Stimulated activated CD8-positive, alpha-beta memory T cell treated with anti-CD3 and anti-CD28 coated beads, Interleukin-12 subunit alpha, Interleukin-12 subunit beta, amount 100 ng/mL, for 24 hours (primary cell): ENCODE measurements around the gene EIF5B.

Experiments used
- DNase-seq: peaks from one replicate; pipeline ENCODE4 v3.0.0-alpha.2; 2020; ENCODE audit errors: extremely low read depth

EIF5B gene

DNA sequence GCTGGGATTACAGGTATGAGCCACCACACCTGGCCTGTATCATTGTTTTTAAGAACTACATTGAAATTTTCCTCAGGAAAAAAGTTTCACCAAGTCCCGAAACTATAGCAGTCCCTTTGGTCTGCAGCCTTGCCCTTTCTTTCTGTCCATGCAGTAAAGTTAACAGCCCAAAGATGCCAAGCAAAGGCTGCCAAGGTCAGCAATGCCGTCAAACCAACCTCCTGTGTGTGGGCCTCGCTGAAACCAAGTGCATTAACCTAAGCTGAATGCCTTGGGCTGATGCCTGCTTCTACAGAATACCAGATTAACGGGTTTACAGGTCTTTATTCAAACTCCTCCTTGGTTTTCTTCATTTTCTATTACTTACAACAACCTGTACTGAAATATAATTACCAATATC lies 73.1 kb downstream of the EIF5B start:
- no peak for DNase-seq

DNA sequence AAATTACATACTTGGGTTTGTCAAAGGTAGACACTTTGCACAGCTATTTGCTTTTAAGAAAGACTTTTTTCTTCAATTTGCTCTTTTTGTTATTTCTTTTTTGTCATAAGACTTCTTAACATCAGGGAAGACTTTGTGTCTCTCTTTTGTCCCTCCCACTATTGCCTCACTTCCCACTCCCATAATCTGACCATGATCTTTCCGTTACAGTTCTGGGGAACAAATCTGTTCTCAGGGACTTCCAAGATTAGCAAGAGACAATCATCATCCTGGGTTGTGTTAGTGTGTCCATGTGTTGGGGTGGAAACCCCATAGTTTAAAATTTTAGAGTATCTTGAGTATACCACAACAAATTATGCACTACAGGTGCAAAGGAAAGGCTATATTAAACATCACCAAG lies 77.4 kb downstream of the EIF5B start:
- DNase-seq, result no peak

DNA sequence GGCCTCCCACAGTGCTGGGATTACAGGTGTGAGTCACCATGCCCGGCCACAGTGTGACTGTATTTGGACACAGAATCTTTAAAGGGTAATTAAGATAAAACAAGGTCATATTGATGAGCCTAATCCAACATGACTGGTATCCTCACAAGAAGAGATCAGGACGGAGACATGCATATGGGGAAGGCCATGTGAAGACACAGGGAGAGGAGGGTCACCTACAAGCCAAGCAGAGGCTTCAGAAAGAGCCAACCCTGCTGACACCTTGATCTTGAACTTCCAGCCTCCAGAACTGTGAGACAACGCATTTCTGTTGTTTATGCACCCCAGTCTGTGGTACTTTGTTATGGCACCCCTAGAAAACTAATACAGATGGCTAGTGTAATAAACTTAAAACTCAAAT lies 80.2 kb downstream of the EIF5B start:
- DNase-seq, result no peak

DNA sequence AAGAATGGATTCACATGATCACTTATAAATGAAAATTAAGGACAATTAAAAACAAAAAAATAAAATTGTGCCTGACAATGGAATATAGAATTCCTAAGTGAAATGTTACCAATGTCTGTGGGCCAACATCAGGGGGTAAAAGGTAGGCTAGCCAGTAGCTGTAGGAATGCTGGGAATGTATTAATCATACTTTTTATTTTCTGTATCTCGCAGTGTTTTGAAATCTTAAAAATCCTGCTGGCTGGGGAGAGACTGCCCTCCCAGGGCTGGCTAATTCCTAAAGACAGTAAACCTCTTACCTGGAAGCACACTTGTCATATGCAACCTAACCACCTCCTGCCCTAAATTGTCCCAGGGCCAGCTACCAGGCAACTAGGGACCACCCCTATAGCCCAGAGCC lies 82.8 kb downstream of the EIF5B start:
- no peak for DNase-seq

DNA sequence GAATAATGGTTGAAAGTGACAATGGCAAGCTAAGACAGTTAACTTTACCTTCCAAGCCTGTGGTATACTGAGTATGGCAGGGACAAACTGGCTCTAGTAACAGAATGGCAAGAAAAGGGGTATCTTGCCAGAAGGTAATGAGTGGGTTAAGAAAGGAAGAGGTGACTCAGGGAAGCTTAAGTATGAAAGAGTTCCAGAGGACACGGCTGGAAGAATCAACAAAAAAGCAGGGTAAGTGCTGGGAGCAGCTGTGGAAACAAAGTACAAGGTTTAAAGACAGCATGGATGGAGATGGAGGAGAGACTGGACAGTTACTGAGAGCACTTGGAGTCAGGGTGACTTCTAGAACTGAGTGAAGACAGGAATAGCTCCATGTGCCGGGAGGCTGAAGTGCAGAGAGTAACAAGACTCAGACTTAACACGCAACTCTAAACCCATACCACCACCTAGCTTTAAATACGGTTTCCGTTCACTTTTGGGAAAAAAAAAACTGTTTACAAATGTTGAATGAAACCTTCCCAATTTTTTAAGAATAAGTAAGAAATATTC lies 83.6 kb downstream of the EIF5B start:
- no peak for DNase-seq

DNA sequence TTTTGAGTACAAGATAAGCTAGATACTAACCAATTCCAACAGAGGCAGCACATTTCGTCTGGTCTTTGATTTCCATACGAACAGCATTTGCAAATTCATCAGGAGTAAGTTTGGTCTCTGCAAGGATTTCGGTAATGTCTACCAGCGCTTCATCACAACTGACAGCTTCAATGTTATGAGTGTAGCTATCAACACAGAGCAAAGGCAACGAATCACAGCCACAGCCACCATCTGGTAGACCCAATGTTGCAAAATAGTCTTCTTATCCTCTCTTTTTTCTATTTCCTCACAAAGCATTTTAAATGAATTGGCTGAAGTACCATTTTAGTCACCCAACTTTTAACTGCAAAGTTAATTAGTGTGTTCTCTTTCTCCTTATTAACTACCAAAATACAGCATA lies 84.3 kb downstream of the EIF5B start:
- DNase-seq, result no peak

DNA sequence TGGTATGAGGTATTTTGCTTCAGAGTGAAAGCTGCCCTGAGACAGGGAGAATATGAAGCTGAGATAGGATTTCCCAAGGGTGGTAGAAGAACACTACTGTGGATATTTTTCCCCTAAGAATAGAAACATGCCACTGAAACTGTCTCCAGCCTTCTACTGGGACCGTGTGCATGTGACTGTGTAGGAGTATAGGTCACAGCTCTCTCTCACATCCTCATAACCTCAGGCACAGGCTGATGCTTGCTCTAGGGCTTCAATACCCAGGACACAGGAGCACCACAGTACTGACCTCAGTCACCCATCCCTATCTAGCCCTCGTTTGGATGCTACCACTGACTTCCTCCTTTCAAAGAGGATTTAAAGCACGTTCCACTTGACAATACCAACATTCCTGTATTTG lies 85.4 kb downstream of the EIF5B start:
- DNase-seq, result no peak

DNA sequence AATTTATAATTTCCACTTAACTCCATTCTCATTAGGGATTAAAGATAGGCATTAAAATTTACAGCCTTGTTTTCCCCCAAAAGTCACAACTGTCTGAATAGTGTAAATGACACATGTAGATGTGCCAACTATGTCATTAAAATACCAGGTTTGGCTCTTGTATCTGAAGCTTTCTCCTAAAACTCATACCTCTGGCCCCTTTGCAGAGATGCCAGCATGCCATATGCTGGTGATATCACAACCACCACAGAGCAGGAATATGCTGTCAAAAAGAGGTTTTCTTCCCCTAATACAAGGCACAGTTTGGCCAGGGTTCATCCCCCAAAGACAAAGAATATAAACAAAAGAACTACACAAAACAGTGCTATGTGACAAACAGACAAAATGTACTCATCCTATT lies 87.2 kb downstream of the EIF5B start:
- DNase-seq, result no peak

DNA sequence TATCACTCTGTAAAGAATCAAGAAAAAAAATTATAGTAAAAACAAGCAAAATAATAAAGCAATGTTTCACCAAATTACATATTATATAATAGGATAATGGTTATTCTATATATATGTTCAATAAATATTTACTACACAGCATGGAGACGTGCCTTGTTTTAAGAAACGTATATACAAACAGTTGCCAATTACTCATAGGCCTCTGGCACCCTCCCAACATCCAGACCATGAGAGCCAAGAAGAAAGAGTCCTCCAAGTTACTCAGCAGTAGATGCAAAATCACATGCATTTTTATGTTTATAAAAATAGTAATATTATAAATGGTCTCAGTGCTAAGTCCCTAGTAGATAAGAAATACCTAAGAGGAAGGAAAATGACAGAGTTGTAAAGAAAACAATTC lies 87.8 kb downstream of the EIF5B start:
- no peak for DNase-seq

DNA sequence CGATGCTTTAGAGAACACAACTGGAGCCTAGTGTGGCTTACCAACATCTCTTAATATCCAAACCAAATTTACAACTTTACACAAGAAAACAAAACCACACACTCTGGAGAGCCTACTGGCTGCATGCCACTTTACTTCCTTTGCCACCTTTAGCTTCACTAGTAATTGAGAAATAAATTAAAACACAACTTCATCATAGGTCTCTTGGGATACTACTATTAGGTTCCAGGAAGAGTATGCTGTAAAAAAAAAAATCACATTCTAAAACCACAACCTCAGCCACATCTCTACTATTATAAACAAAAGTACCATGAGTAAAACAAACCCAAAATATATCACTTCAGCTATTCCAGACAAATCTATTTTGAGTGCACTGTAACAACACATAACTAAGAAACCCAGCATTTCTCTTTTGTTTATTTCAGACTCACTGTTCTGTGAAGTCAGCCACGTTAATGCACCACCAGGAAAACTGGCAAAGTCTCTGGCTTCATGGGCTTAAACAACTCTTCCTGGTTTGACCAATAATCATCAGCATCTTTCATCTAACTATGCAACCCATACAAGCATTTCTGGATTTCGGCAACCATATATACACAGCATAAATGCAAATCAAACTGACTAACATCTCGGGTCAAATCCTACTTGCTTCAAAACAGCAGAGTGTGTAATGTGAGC lies 93.6 kb downstream of the EIF5B start:
- DNase-seq, result no peak

DNA sequence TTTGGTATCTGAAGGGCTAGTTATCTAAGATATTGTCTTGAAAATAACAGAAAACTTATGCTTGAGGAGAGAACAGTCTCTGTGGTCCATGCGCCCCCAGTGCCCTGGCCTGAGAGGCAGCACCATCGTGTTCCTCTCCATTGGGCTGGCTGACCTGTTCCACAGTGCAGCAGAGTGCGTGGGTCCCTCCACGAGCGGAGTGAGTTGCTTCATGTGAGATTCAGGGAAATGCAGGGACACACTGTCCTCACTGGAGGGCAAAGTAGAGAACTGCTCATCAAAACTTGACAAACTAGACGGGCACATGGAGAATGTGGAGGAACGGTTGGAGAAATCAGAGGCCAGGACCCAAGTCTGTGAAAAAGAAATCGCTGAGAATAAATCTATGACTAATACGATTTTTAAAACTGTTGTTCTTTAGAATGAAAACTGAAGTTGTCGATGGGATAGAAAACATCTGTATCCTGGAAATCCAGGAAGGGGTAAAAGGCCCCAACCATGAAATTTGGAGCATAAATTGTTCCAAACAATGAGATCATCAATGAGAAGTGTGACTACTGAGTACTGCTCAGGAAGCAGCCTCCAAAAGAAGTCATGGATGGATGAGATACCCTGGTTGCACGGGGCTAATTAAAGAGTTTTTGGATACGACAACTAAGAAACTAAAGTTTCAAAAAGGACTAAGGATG lies 94.5 kb downstream of the EIF5B start:
- DNase-seq, result no peak

DNA sequence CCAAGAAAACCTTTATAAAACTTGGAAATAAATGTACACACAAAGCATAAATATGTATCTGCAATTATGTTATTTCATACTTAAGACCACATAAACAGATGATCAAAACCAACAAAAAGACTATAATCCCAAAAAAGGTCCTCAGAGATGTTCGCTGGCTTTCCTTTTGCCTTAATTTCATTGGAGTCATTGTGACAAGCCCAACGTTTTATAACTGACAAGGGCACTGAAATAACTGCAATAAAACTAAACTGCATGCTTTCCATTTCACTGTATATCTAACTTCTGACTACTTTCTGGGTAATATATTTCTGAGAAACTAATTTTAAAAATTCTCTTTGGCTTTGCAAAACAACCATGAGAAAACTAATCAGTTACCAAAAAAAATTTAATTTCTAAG lies 96.2 kb downstream of the EIF5B start:
- no peak for DNase-seq

DNA sequence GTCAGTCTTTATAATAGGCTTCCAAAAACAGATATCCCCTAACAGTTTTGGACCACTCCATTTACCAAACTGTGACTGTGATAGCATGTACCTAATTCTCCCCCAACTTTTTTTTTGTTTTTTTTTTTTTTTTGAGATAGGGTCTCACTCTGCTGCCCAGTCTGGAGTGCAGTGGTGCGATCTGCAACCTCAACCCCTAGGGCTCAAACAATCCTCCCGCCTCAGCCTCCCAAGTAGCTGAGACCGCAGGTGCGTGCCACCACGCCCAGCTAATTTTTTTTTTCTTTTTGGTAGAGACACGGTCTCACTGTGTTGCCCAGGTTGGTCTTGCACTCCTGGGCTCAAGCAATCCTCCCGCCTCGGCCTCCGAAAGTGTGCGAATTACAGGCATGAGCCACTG lies 99.7 kb downstream of the EIF5B start:
- DNase-seq, result no peak

DNA sequence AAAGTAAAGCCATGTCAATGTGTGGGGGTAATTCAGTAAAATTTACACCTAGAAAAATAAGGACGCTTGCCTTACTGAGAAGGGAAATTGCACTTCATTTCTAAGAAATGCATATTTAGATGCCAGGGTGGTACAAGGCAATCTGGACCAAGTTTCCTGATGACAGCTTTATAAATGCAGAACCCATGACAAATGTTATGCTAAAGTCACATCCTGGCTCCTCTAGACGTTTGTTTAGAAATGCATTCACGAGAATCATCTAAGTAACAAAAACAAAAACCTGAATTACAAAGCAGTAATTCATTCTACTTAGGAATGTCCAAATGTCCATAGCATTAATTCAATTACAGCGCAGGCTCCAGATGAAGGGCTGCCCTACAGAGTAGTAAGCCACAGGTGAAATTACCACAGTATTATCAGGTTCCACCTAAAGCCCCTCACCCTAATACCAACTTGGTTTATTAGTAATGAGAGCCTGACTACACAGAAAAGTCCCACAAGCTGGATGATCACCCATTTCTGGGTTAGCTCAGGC lies 102.8 kb downstream of the EIF5B start:
- no peak for DNase-seq

DNA sequence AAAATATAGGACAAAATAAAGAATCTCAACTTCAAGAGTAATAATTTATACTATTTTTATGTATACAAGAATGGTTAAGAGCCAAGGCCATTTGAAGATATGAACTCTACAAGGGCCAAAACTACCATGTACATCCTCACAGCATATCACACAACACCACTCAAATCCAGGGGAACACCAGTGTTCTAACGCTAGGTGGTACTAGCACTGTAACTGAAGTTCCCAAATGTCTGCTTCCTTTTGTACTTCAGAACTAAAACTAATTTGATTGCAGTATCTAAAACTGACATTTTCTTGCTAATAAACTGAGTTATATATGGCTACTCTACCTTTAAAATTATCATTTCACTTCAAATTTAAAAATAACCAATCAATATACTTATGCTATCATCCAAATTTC lies 105.6 kb downstream of the EIF5B start:
- DNase-seq, result no peak

DNA sequence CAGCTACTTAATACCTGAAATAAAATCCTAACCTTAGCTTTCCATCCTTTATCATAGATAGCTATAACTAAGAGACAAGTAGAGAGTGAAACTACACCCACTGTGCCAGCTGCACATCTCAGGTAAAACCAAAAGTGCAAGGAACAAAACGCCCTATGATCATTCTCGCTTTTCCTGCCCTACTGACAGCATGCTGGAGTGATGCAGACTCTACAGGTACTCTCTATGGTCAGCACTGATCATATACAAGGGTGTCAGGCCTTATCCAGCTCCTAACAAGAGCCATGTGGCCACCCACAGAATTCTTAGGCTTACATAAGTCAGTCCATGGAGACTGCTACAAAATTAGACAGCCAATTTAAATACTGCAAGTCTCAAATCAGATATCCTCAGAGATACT lies 107.0 kb downstream of the EIF5B start:
- no peak for DNase-seq

DNA sequence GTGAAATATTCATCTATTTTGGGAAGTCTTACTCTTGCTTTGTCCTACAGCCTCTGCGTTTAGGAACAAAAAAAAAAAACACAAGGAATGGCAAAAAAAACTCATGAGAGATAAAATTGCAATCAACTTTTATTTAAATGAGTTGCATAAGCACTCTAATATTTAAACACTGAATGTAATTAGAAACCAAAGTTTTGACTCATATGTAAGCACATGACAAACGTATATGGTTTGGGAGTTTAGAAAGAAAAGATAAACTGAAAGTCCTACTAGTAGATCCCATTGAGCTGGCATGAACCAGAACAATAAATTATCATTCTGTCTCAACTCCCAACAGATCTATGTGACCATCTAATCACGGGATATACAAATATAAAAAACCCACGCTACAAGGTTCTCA lies 107.9 kb downstream of the EIF5B start:
- no peak for DNase-seq

DNA sequence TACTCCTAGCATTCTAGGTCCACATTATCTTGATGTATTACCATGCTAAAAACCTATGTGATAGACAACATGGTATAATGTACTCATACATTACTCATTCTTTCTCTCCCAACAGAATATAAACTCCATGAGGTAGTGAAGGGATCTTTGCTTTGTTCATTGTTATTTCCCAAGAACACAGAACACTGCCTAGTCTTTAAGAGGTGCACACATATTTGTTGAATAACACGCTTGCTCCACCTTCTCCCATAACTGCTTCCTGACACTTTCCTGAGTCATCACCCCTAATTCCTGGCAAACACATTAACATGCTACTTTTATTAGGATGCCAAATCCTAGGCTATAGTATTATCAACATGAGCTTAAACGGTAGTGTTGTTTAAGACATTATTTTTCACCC lies 111.4 kb downstream of the EIF5B start:
- DNase-seq, result no peak

DNA sequence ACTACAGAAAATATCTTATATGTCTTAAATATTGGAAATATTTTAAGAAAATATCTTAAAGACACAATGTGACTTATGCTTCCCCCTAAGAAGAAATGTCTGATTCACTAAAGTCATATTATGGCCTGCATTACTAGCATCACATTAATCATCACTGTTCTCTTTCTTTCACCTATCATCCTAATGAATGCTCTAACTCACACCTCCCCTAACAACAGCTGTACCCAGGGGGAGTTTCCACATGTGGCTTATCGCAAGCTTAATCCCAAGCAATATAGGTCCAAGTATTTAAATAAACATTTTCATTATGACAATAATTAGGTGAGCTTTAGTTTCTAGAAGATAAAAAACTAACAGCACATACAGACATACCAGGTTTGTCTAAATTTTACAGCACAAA lies 113.0 kb downstream of the EIF5B start:
- DNase-seq, result no peak
